IMR-90 (cell line): ENCODE results near the gene PIAS4. TPM values are rescaled to one million over a fixed set of nuclear protein-coding genes. Genes with fewer than 3 reads are reported as not detected.

Source experiments
- ATAC-seq: fragments of 200-7000 bp; cut with Tn5 transposase; 2 replicates; pipeline ENCODE4 v1.9.1; 2020; ENCODE audit warnings: low read depth, mild to moderate bottlenecking, moderate library complexity
- BruUV-seq: library from RNA; stranded (reverse); fragments of 400-500 nt; replicated peaks from 2 replicates; lab custom pipeline; 2021; lab: Mats Ljungman, UMichigan
- CTCF ChIA-PET: fragments of 300-600 bp; formaldehyde crosslinking; extraction: SDS; loops from one replicate; lab custom pipeline; 2021; ENCODE audit warnings: antibody characterized with exemption; lab: Yijun Ruan, JAX
- POLR2A ChIA-PET: fragments of 300-600 bp; sonication (Branson Sonifier 250); formaldehyde crosslinking; loops from one replicate; lab custom pipeline; 2022; ENCODE audit warnings: antibody characterized with exemption; ENCODE audit not compliant: unreplicated experiment; lab: Charles Lee
- DNase-seq: peaks from one replicate; pipeline ENCODE4 v3.0.0; 2013
- H2AFZ ChIP-seq: replicated peaks from 2 replicates; pipeline ENCODE3; 2013; ENCODE audit warnings: low read length, mild to moderate bottlenecking; ENCODE audit not compliant: poor library complexity
- H2AK5ac ChIP-seq: 2 replicates; pipeline ENCODE4 v1.6.1; 2013; ENCODE audit warnings: low read depth, low read length, inconsistent platforms
- H2AK9ac ChIP-seq: replicated peaks from 2 replicates; pipeline ENCODE3; 2013; ENCODE audit warnings: mild to moderate bottlenecking, low read depth, low read length, moderate library complexity; ENCODE audit not compliant: poor library complexity
- H2BK120ac ChIP-seq: 2 replicates; pipeline ENCODE4 v1.6.1; 2013; ENCODE audit warnings: low read depth, low read length, inconsistent platforms
- H2BK15ac ChIP-seq: 3 replicates; pipeline ENCODE4 v1.6.1; 2013; ENCODE audit warnings: low read depth, low read length, inconsistent platforms
- H2BK20ac ChIP-seq: 2 replicates; pipeline ENCODE4 v1.6.1; 2013; ENCODE audit warnings: low read depth, mild to moderate bottlenecking, inconsistent platforms, low read length, moderate library complexity
- H2BK5ac ChIP-seq: 2 replicates; pipeline ENCODE4 v1.6.1; 2013; ENCODE audit warnings: mild to moderate bottlenecking, low read depth, low read length, inconsistent platforms; ENCODE audit not compliant: poor library complexity, severe bottlenecking
- H3K14ac ChIP-seq: replicated peaks from 2 replicates; pipeline ENCODE4 v1.6.1; 2013; ENCODE audit warnings: low read depth, low read length, inconsistent platforms
- H3K18ac ChIP-seq: 2 replicates; pipeline ENCODE4 v1.6.1; 2013; ENCODE audit warnings: low read depth, low read length, control low read depth
- H3K23ac ChIP-seq: 2 replicates; pipeline ENCODE4 v1.6.1; 2013; ENCODE audit warnings: low read depth, low read length, inconsistent platforms
- H3K27ac ChIP-seq: 2 replicates; pipeline ENCODE4 v1.5.1; 2013; ENCODE audit warnings: mild to moderate bottlenecking, control low read depth, low read length; ENCODE audit not compliant: insufficient read depth
- H3K27me3 ChIP-seq: 2 replicates; pipeline ENCODE4 v1.6.1; 2013; ENCODE audit warnings: low read length; ENCODE audit not compliant: control insufficient read depth, insufficient read depth
- H3K36me3 ChIP-seq: 2 replicates; pipeline ENCODE4 v1.6.1; 2013; ENCODE audit warnings: low read length, mixed read lengths; ENCODE audit not compliant: control insufficient read depth, insufficient read depth
- H3K4ac ChIP-seq: 2 replicates; pipeline ENCODE4 v1.6.1; 2013; ENCODE audit warnings: low read depth, low read length, inconsistent platforms
- H3K4me1 ChIP-seq: 2 replicates; pipeline ENCODE4 v1.6.1; 2013; ENCODE audit warnings: low read length, mixed read lengths; ENCODE audit not compliant: control insufficient read depth, insufficient read depth
- H3K4me2 ChIP-seq: 2 replicates; pipeline ENCODE4 v1.6.1; 2013; ENCODE audit warnings: low read depth, mild to moderate bottlenecking, control low read depth, low read length, moderate library complexity
- H3K4me3 ChIP-seq: 2 replicates; pipeline ENCODE4 v1.5.1; 2013; ENCODE audit warnings: low read depth, mild to moderate bottlenecking, control low read depth, low read length, moderate library complexity; ENCODE audit not compliant: insufficient read depth
- H3K56ac ChIP-seq: 2 replicates; pipeline ENCODE4 v1.6.1; 2013; ENCODE audit warnings: low read length, inconsistent platforms; ENCODE audit not compliant: insufficient read depth; ENCODE audit errors: extremely low read depth
- H3K79me1 ChIP-seq, 2 experiments: 2 replicates each; pipeline ENCODE4 v1.6.1; 2013; ENCODE audit warnings: low read length in 2 of 2, inconsistent platforms in 1 of 2, low read depth in 1 of 2
- H3K9ac ChIP-seq: 2 replicates; pipeline ENCODE4 v1.6.1; 2013; ENCODE audit warnings: low read depth, low read length, control low read depth
- H3K9me1 ChIP-seq: 2 replicates; pipeline ENCODE4 v1.6.1; 2013; ENCODE audit warnings: low read length, inconsistent platforms; ENCODE audit not compliant: insufficient read depth
- H3K9me3 ChIP-seq: 2 replicates; pipeline ENCODE4 v1.6.1; 2013; ENCODE audit warnings: low read length; ENCODE audit not compliant: control insufficient read depth, insufficient read depth
- H4K20me1 ChIP-seq: 2 replicates; pipeline ENCODE4 v1.6.1; 2013; ENCODE audit warnings: low read length, inconsistent platforms; ENCODE audit not compliant: insufficient read depth
- H4K5ac ChIP-seq: 2 replicates; pipeline ENCODE4 v1.6.1; 2013; ENCODE audit warnings: mild to moderate bottlenecking, low read depth, low read length, control low read depth
- H4K8ac ChIP-seq, 2 experiments: 2 replicates each; pipeline ENCODE4 v1.6.1; 2013; ENCODE audit warnings: low read depth in 2 of 2, low read length in 2 of 2, control low read depth in 1 of 2, inconsistent platforms in 1 of 2
- H4K91ac ChIP-seq: 2 replicates; pipeline ENCODE4 v1.6.1; 2013; ENCODE audit warnings: low read depth, low read length, inconsistent platforms; ENCODE audit not compliant: insufficient read depth
- BHLHE40 ChIP-seq: fragments of 150-350 bp; IDR thresholded peaks from 2 replicates; pipeline ENCODE4 v1.6.1; 2016; ENCODE audit warnings: mild to moderate bottlenecking, low read depth, low read length
- CEBPB ChIP-seq: IDR thresholded peaks from 2 replicates; pipeline ENCODE4 v1.6.1; 2012; ENCODE audit warnings: low read depth, low read length, improper control_type of control experiment
- CHD1 ChIP-seq: IDR thresholded peaks from 2 replicates; pipeline ENCODE4 v1.6.1; 2012; ENCODE audit warnings: low read depth, low read length, improper control_type of control experiment
- FOS ChIP-seq: fragments of 150-350 bp; IDR thresholded peaks from 2 replicates; pipeline ENCODE4 v1.6.1; 2016; ENCODE audit warnings: low read depth, low read length
- MAFK ChIP-seq: IDR thresholded peaks from 2 replicates; pipeline ENCODE4 v1.6.1; 2012; ENCODE audit warnings: low read depth, low read length, improper control_type of control experiment
- MAZ ChIP-seq: IDR thresholded peaks from 2 replicates; pipeline ENCODE4 v1.6.1; 2012; ENCODE audit warnings: low read depth, mild to moderate bottlenecking, low read length, improper control_type of control experiment, moderate library complexity, borderline replicate concordance
- MXI1 ChIP-seq: IDR thresholded peaks from 2 replicates; pipeline ENCODE4 v1.6.1; 2012; ENCODE audit warnings: low read depth, mild to moderate bottlenecking, low read length, moderate library complexity, borderline replicate concordance
- POLR2A ChIP-seq: IDR thresholded peaks from 2 replicates; pipeline ENCODE4 v1.6.1; 2012; ENCODE audit warnings: mild to moderate bottlenecking, low read depth, low read length
- RAD21 ChIP-seq: IDR thresholded peaks from 2 replicates; pipeline ENCODE4 v1.6.1; 2012; ENCODE audit warnings: low read length, improper control_type of control experiment
- RCOR1 ChIP-seq: IDR thresholded peaks from 2 replicates; pipeline ENCODE4 v1.6.1; 2012; ENCODE audit warnings: mild to moderate bottlenecking, low read length, improper control_type of control experiment; ENCODE audit not compliant: insufficient replicate concordance
- WGBS, 2 experiments: methylation state at CpG; one replicate each; pipeline versions ENCODE4 v1.1.5 to v1.1.7; 2013; ENCODE audit warnings: missing lambda C conversion rate in 2 of 2; ENCODE audit not compliant: insufficient read length in 1 of 2; ENCODE audit errors: extremely low coverage in 2 of 2; 5-methylcytosine and 5-hydroxymethylcytosine counted together
- dilution Hi-C: fragments of 300-500 bp; cut with HindIII; formaldehyde crosslinking; loops from one replicate; pipeline ENCODE4 v1.14.3; 2018; ENCODE audit warnings: low sequenced_read_pairs; ENCODE audit not compliant: unreplicated experiment
- in situ Hi-C: fragments of 300-500 bp; cut with MboI; formaldehyde crosslinking; loops from 3 replicates; pipeline ENCODE4 v1.14.3; 2019; ENCODE audit warnings: low sequenced_read_pairs, inconsistent platforms, mixed read lengths
- intact Hi-C: fragments of 100-400 bp; cut with micrococcal nuclease; formaldehyde crosslinking; loops from 2 replicates; pipeline ENCODE4 v1.10.0; 2022
- polyA plus RNA-seq, 3 experiments: library from polyadenylated mRNA; depleted of rRNA; stranded (reverse); fragments of >200 nt; gene quantifications; 2 replicates each; pipeline ENCODE4 v1.2.3, GENCODE V29; 2012; ENCODE audit warnings: low replicate concordance in 1 of 3
- total RNA-seq: library from RNA; depleted of rRNA; stranded (reverse); fragments of >200 nt; gene quantifications from 2 replicates; pipeline ENCODE4 v1.2.3, GENCODE V29; 2012
- TF ChIP-seq, protein P1 (sequence below): fragments of 150-350 bp; IDR thresholded peaks from 2 replicates; pipeline ENCODE4 v1.6.1; 2017; ENCODE audit warnings: mild to moderate bottlenecking, antibody characterized with exemption, low read length, low read depth

PIAS4 gene
- total and polyA plus RNA-seq, 2 of the 4 experiments (the other 2 are of a cell fraction) = 12.1 to 13.6 TPM

DNA sequence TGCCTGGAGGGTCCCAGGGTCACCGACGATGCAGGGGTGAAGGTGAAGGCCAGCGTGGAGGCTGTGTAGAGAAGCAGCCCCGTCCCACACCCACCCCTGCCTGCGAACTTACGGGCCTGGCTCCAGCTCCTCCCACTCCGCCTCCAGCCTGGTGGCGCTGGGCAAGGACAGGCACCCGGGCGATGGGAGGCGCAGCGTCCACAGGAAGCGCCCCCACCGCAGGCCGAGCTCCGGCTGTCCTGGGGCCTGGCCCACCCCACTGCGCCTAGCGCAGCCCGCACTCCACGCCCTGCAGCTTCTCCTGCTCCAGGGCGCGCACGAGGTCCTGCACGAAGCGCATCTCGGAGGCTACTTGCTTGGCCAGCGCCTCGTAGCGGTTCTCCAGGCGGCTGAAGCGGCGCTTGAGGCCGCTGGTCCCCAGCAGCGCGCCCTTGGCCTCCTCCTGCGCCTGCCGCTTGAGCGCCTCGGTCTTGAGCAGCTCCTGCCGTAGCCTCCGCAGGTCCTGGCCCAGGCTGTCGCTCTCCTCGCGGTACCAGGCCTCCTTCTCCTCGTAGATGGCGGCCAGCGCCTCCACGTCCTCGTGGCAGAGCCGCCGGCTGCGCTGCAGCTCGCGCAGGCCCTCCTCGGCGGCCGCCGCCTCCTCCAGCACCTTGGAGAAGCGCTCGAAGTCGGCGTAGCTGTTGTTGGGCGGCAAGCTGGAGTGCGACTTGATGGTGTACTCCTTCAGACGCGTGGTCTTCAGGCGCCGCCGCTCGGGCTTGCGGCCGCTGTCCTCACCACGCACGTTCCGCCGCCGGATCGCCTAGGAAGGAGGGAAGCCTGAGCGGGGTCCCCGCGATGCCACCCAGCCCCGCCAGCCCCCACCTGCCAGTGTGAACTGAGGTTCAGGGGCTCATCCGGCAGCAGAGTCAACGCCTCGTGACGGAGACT lies 48.4 kb upstream of the PIAS4 start:
- H3K79me1 ChIP-seq = peaks cover 15 to 83% of the 10 kb centered on the region in 2 experiments
- H4K20me1 ChIP-seq = peaks cover 95% of the 10 kb centered on the region
- ChIA-PET CTCF (no interaction called here), POLR2A (no interaction called here)
- H4K8ac ChIP-seq = no peak overlapping the region
- no peak overlapping the region for H2BK20ac ChIP-seq
- H2AK5ac ChIP-seq = no peak overlapping the region
- no peak overlapping the region for H2BK15ac ChIP-seq
- in situ Hi-C loops (no loop called here), intact Hi-C loops (no loop called here), dilution Hi-C loops (no loop called here)
- H2AFZ ChIP-seq = no peak overlapping the region
- H3K27ac ChIP-seq = no peak overlapping the region
- H3K56ac ChIP-seq = no peak overlapping the region
- no peak overlapping the region for H3K4me3 ChIP-seq
- H3K4ac ChIP-seq = no peak overlapping the region
- DNase-seq = no peak
- no peak overlapping the region for H3K4me2 ChIP-seq
- 96% methylated on average over 35 of the region's 86 CpGs; no CpG with 5 or more reads in 1 of the 2 experiments for WGBS, 2 experiments
- no peaks in the 10 kb centered on the region for H3K4me1 ChIP-seq
- H2BK120ac ChIP-seq = no peak overlapping the region
- no peak for TF ChIP-seq CHD1
- TF ChIP-seq MAFK = no peak
- TF ChIP-seq CEBPB = no peak
- no peak for TF ChIP-seq FOS
- no peak for TF ChIP-seq BHLHE40
- TF ChIP-seq MXI1 = no peak
- no peak for TF ChIP-seq RAD21
- TF ChIP-seq MAZ = no peak
- TF ChIP-seq RCOR1 = no peak
- no peak for TF ChIP-seq POLR2A
- TF ChIP-seq, protein P1, sequence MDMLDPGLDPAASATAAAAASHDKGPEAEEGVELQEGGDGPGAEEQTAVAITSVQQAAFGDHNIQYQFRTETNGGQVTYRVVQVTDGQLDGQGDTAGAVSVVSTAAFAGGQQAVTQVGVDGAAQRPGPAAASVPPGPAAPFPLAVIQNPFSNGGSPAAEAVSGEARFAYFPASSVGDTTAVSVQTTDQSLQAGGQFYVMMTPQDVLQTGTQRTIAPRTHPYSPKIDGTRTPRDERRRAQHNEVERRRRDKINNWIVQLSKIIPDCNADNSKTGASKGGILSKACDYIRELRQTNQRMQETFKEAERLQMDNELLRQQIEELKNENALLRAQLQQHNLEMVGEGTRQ = no peak
- no peak for ATAC-seq
- no peaks in the 10 kb centered on the region for H3K9me3 ChIP-seq
- no peak overlapping the region for H3K14ac ChIP-seq
- no peak overlapping the region for H4K5ac ChIP-seq
- no peak overlapping the region for H3K18ac ChIP-seq
- no peak overlapping the region for H3K9ac ChIP-seq
- no peak overlapping the region for H2BK5ac ChIP-seq
- no peaks in the 10 kb centered on the region for H3K27me3 ChIP-seq
- H3K36me3 ChIP-seq = peaks cover 73% of the 10 kb centered on the region
- H2AK9ac ChIP-seq = peak overlapping the region; percentile 42
- H4K91ac ChIP-seq = no peak overlapping the region
- BruUV-seq = no TSS peak
- peaks cover 13% of the 10 kb centered on the region for H3K9me1 ChIP-seq
- no peak overlapping the region for H3K23ac ChIP-seq
